AG09309 (cell line): ENCODE results near the gene RIN1.
A peak's percentile ranks its signal among the peaks of the same experiment; 100 is the strongest.

Experiments used
- DNase-seq: peaks from one replicate; pipeline ENCODE4 v3.0.0-alpha.2; 2010; ENCODE audit warnings: low read depth
- H3K4me3 ChIP-seq: 2 replicates; pipeline ENCODE4 v1.5.1; 2011; ENCODE audit warnings: mild to moderate bottlenecking, low read depth, low read length, moderate library complexity; ENCODE audit not compliant: control insufficient read depth
- TF ChIP-seq, protein P1 (sequence below): IDR thresholded peaks from 2 replicates; pipeline ENCODE4 v1.5.1; 2011; ENCODE audit warnings: mild to moderate bottlenecking, low read depth, low read length, inconsistent platforms; ENCODE audit not compliant: insufficient read depth, control insufficient read depth; ENCODE audit errors: missing control alignments

The RIN1 gene

DNA sequence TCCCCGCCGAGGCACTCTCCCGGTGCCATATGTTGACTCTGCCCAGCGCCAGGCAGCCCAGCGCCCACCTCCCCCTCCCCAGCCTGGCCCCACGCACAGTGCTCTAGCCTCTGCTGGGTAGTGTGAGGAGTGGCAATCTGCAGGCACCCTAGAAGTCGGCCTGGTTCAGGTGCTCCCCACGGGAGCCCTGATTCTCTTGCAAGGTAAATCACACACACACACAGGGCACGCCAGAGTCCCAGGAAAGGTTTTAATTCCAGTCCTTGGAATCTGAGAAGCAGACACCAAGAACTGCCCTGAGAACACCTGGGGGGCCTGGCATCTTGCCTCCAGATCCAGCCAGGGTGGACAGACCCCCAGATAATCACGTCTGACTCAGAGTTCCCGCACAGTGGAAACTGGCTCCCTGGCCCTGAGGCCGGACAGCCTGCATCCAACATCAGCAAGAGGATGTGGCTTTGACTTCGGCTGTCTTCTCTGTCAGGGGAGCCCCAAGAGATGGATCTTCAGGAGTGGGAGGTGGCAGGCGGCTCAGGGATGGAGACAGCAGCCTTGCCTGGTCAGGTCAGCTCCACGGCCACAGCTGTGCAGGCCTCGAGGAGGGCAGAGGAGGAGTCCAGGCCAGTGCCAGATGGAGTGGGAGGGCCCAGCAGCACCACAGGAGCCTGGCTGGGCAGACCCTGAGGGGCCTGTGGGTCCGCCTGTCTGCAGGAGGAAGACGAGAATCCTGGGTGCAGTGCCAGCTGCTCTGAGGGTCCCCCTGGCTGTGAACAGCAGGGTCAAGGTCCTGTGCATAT lies 1.1 kb upstream of the RIN1 start:
- DNase-seq, result no peak
- no peak overlapping the region for H3K4me3 ChIP-seq
- TF ChIP-seq, protein P1, sequence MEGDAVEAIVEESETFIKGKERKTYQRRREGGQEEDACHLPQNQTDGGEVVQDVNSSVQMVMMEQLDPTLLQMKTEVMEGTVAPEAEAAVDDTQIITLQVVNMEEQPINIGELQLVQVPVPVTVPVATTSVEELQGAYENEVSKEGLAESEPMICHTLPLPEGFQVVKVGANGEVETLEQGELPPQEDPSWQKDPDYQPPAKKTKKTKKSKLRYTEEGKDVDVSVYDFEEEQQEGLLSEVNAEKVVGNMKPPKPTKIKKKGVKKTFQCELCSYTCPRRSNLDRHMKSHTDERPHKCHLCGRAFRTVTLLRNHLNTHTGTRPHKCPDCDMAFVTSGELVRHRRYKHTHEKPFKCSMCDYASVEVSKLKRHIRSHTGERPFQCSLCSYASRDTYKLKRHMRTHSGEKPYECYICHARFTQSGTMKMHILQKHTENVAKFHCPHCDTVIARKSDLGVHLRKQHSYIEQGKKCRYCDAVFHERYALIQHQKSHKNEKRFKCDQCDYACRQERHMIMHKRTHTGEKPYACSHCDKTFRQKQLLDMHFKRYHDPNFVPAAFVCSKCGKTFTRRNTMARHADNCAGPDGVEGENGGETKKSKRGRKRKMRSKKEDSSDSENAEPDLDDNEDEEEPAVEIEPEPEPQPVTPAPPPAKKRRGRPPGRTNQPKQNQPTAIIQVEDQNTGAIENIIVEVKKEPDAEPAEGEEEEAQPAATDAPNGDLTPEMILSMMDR, result peak; percentile 5

DNA sequence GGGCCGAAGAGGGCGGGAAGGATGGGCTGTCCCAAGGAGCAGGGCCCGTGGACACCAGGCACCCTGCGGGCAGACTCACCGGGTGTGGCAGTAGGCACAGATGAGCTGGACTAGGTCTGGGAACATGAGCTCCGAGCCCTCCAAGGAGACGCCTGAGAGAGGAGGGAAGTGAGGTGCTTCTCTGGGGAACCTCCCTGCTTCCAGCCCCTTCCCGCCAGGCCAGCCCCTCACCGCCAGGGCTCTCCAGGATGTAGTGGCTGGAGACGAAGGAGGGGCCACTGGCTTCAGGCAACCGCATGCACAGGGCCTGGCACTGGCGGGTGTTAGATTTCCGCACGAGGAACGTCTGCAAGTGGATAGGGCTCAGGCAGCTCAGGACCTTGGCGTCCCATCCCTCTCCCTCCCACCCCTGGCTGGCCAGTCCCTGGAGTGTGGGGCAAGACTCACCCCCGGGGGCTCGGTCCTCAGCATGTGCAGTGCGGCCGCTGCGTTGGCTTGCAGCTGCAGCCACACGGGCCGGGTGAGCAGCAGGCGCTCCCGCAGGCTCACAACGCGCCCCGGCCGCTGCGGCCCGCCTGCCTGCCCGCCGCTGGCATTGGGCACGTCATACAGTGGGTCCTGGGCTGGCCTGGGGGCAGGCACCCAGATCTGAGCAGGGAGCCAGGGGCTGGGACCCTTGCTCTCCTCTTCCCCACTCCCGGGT lies 552 bp downstream of the RIN1 start:
- H3K4me3 ChIP-seq, result peak overlapping the region; percentile 67
- no peak for DNase-seq
- TF ChIP-seq, protein P1, result peak; percentile 13

DNA sequence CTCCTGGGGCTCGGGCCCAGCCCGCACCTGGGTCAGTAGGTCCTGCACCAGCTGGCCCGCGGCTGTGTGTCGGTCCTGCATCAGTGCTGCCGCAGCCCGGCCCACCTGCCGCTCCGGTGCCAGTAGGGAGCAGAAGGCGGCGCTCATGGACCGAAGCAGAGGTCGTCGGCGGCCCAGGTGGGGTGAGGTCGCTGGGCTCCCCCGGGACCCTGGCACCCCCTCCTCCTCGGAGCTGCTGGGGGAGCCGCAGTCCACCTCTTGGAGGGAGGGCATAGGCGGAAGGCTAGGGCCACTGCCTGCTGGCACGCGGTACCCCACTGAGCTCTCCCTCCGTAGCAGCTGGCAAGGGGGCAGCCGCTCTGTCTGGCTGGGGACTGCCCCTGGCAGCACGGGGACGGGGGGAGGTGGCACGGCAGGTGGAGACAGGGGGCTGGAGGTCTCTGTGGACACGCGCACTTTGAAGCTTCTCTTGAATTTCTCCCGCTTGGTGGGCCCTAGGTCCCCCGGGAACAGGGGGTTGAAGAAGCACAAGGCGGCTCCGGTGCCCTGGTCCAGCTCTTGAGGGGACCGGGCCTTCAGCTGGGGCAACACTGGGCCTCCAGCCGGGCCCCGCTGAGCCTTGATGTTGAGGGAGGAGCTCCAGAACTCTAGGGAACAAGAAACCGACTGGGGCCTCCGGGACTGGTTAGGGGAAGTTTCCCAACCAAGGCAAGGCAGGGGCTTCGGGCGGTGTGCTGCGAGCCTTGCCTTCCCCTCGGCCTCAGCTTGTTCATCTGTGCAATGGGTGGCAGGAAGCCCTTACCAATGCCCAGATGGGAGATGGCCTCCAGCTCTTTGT lies 1.4 kb downstream of the RIN1 start:
- DNase-seq, result no peak
- peak overlapping the region; percentile 67 for H3K4me3 ChIP-seq
- TF ChIP-seq, protein P1, result no peak

DNA sequence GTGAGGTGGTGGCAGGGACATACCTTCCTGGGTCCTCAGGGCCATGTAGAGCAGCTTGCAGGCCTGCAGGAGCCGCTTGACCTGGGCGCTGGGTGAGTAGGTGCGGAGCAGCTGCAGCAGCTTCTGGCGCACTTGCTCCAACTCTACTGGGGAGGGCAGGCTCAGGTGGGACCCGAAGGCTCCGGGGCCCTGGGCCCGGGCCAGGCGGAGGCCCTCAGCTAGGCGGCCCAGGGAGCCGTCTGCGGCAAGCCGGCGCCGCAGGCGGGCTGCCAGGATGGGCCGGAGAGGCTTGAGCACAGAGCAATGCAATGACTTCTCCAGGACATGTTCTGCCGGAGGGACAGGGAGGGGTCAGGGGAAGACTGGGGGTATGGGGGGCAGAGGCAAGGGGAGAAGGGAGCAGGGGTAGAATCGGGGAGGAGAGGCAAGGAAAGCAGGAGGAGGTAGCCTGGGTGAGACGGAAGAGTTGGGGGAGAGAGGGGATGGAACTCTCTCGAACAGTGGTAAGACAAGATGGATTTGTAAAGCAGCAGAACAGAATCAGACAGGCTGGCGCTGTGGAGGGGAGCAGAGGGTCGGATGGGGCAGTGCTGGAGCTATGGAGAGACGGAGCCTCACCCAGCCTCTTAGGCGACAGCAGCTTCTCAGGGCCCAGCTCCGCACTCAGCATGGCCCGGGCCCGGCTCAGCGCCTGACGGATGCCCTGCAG lies 2.2 kb downstream of the RIN1 start:
- no peak for DNase-seq
- TF ChIP-seq, protein P1, result no peak
- peak overlapping the region; percentile 67 for H3K4me3 ChIP-seq

DNA sequence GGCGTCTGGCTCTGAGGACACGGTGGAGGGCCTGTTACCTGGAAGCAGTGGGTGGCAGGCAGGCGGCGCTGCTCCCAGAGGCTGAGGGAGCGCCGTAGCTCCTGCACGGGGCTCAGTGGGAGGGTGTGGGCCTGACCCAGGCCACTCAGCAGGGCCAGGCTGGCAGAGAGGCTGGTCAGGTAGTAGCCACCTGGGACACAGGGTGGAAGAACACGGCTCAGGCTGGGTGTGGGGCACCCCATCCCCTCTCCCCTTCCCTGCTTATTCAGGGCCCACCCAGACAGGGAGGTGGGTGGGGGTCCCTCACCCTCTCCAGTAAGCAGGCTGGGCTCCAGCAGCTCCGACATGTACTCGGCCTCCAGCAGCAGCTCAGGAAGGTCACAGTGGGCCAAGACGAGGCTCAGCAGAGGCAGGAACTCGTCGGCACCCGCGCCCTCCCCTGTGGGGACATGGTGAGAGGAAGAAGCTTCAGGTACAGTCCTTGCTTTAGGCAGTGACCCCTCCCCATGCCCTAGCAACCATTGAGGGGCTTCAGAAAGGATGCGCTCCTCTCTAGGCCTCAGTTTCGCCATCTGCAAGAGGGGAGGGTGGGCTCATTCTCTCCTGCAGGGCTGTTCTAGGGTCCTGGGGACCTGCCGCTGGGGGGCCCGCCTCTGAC lies 2.9 kb downstream of the RIN1 start:
- TF ChIP-seq, protein P1, result no peak
- DNase-seq, result no peak
- H3K4me3 ChIP-seq, result no peak overlapping the region
